Measurements from ENCODE around the gene SHB. TPM values are rescaled to one million over a fixed set of nuclear protein-coding genes. Genes with fewer than 3 reads are reported as not detected.

The SHB gene
- total RNA-seq, 1 experiment from 2014 or later, result 28.7 TPM

- TF ChIP-seq TCF7L2 (IDR thresholded peaks at IDR 0.05; ENCODE audit: borderline replicate concordance, extremely low read depth, insufficient read depth, insufficient read length), result no peak
- no peak for TF ChIP-seq CBX3 (IDR thresholded peaks at IDR 0.05; ENCODE audit: low read depth)
- no peak for TF ChIP-seq EZH2phosphoT487 (IDR thresholded peaks at IDR 0.05; ENCODE audit: borderline replicate concordance)
- TF ChIP-seq POLR2AphosphoS5 (IDR thresholded peaks at IDR 0.05; ENCODE audit: low read depth, low read length), result no peak
- no peak for TF ChIP-seq ELF1 (IDR thresholded peaks at IDR 0.05; ENCODE audit: borderline replicate concordance, low read depth)
- TF ChIP-seq EGR1 (IDR thresholded peaks at IDR 0.05; ENCODE audit: low read depth), result no peak
- no peak for TF ChIP-seq POLR2A (IDR thresholded peaks at IDR 0.05; ENCODE audit: borderline replicate concordance, extremely low read depth, insufficient read depth, insufficient read length)
- TF ChIP-seq SRF (IDR thresholded peaks at IDR 0.05; ENCODE audit: low read depth), result no peak
- no peak for TF ChIP-seq FOSL1 (IDR thresholded peaks at IDR 0.05; ENCODE audit: low read depth)
- TF ChIP-seq YY1 (IDR thresholded peaks at IDR 0.05; ENCODE audit: extremely low read depth, insufficient replicate concordance, low read depth, low read length), result no peak
Observed at GRCh38 chr9:37914701-37915358, 154.2 kb downstream of the SHB start (continued).

GRCh38 chr9:37914154-37914551 is 154.9 kb downstream of the SHB start:
- ChIA-PET POLR2A (interaction anchor here (0.6 kb wide), 1 partner anchor 503 kb away, joined by 3 read pairs; no protein-coding TSS in a partner anchor), CTCF (interaction anchor here (0.7 to 4.9 kb wide), 16 partner anchors 10 to 449 kb away, joined by 3 to 54 read pairs (median 5); no protein-coding TSS in a partner anchor), RAD21 (ENCODE audit: low non-redundant PET in 1 of 2, low total read pairs in 2 of 2, uncharacterized antibody in 2 of 2, unreplicated experiment in 2 of 2) (interaction anchor here (0.7 to 1.6 kb wide), 8 partner anchors 15 to 174 kb away, joined by 3 to 5 read pairs (median 4); no protein-coding TSS in a partner anchor)
- no TSS peak for BruUV-seq (replicated peaks)
- Histone ChIP-seq H3K9ac (ENCODE audit: low read length) (no peak overlapping the region), H3K36me3 (ENCODE audit: control insufficient read depth in 1 of 2, insufficient read depth in 2 of 2, low read length in 2 of 2) (peaks cover 0 to 10% of the 10 kb centered on the region in 2 experiments; a peak in 1 of 4 replicates), H3K27me3 (ENCODE audit: insufficient read depth, low read length) (no peaks in the 10 kb centered on the region), H3K4me1 (ENCODE audit: control insufficient read depth in 1 of 2, insufficient read depth in 2 of 2, low read length in 2 of 2) (peaks cover 0 to 5% of the 10 kb centered on the region in 2 experiments; a peak in 1 of 4 replicates), H3K4me3 (replicated peaks in 1 of 2; ENCODE audit: low read depth in 1 of 2, low read length in 2 of 2) (no peak overlapping the region), H3K9me2 (ENCODE audit: insufficient read depth) (no peaks in the 10 kb centered on the region), H3K27ac (ENCODE audit: low read depth, low read length) (peak overlapping the region; percentile 0; the same call in 1 of the 2 replicates), H4K20me1 (ENCODE audit: insufficient read depth) (no peaks in the 10 kb centered on the region), H3K79me2 (ENCODE audit: insufficient read depth, low read length) (no peaks in the 10 kb centered on the region), H3K9me3 (ENCODE audit: control insufficient read depth in 1 of 2, insufficient read depth in 1 of 2, low read depth in 1 of 2, low read length in 2 of 2) (no peaks in the 10 kb centered on the region), H3K4me2 (ENCODE audit: low read length) (no peak overlapping the region), H2AFZ (ENCODE audit: low read depth, low read length, poor library complexity, severe bottlenecking) (no peak overlapping the region)
- intact Hi-C loops (cut with micrococcal nuclease), result loop anchor here (5.0 kb wide), 1 partner anchor 38 kb away; no protein-coding TSS in a partner anchor
- no peak for TF ChIP-seq CBX3 (IDR thresholded peaks at IDR 0.05; ENCODE audit: low read depth)
- TF ChIP-seq POLR2AphosphoS5 (IDR thresholded peaks at IDR 0.05; ENCODE audit: low read depth, low read length), result 0 out of 2 replicates have a peak, but pooled peaks have one; percentile 9
- ATAC-seq, result peak; percentile 5; the same call in 1 of the 2 replicates
- no peak for DNase-seq (ENCODE audit: low read depth, low spot score)
